Hematopoietic multipotent progenitor cell treated with erythropoietin and hydrocortisone succinate and interleukin-3 and kit ligand, for 8 days (in vitro differentiated cells): ENCODE measurements around the gene CSAG2.
"Not testable (repeated sequence)": the region's sequence is repeated elsewhere in the genome, so short reads cannot be mapped to it uniquely, and the experiment has no call there.

Experiments used
- DNase-seq: peaks from one replicate; pipeline ENCODE4 v3.0.0-alpha.2; 2015

Gene CSAG2

GRCh38 chrX:152709173-152709572 is at the start of gene CSAG2:
TSS of gene CSAG2 (minus strand) at chrX:152709273. CDS start at chrX:152709112, 161 bp downstream.
- not testable (repeated sequence) for DNase-seq

- DNase-seq: not testable (repeated sequence)
Observed at GRCh38 chrX:152754871-152755270, 45.8 kb upstream of the CSAG2 start.

- DNase-seq: not testable (repeated sequence)
Observed at GRCh38 chrX:152753686-152754650, 44.9 kb upstream of the CSAG2 start, which contains the start of gene MAGEA2. TSS of gene MAGEA2 (minus strand) at chrX:152753842. CDS start at chrX:152751363, 2,479 bp downstream.

GRCh38 chrX:152738560-152738959 is 29.5 kb upstream of the CSAG2 start:
- DNase-seq: no peak

GRCh38 chrX:152736528-152736927 is 27.5 kb upstream of the CSAG2 start:
- not testable (repeated sequence) for DNase-seq

- DNase-seq: no peak
Observed at GRCh38 chrX:152735860-152736511, 26.9 kb upstream of the CSAG2 start.

GRCh38 chrX:152735101-152735500 is 26.0 kb upstream of the CSAG2 start:
- DNase-seq: no peak

GRCh38 chrX:152734143-152734858 is 25.2 kb upstream of the CSAG2 start:
- DNase-seq: not testable (repeated sequence)

- no peak for DNase-seq
Observed at GRCh38 chrX:152733261-152733975, 24.3 kb upstream of the CSAG2 start, which contains the start of the genes CSAG1 and MAGEA12. TSS of gene CSAG1 (minus strand) at chrX:152733721. CDS start at chrX:152732460, 1,261 bp downstream. TSS of gene MAGEA12 (plus strand) at chrX:152733757. CDS start at chrX:152736162, 2,405 bp downstream.

- no peak for DNase-seq
Observed at GRCh38 chrX:152725409-152725808, 16.3 kb upstream of the CSAG2 start.

- DNase-seq: not testable (repeated sequence)
Observed at GRCh38 chrX:152713815-152714787, 5.0 kb upstream of the CSAG2 start, which contains the start of gene MAGEA2B. TSS of gene MAGEA2B (plus strand) at chrX:152714628. CDS start at chrX:152717107, 2,479 bp downstream.

- DNase-seq: not testable (repeated sequence)
Observed at GRCh38 chrX:152713195-152713594, 4.1 kb upstream of the CSAG2 start.

GRCh38 chrX:152706500-152706899 is 2.6 kb downstream of the CSAG2 start:
- not testable (repeated sequence) for DNase-seq

- not testable (repeated sequence) for DNase-seq
Observed at GRCh38 chrX:152700390-152700789, 8.7 kb downstream of the CSAG2 start.

GRCh38 chrX:152697952-152698931 is 10.8 kb downstream of the CSAG2 start, which contains the start of gene MAGEA3:
TSS of gene MAGEA3 (plus strand) at chrX:152698794. CDS start at chrX:152700833, 2,039 bp downstream.
- DNase-seq: not testable (repeated sequence)

GRCh38 chrX:152681012-152681411 is 28.1 kb downstream of the CSAG2 start:
- DNase-seq: not testable (repeated sequence)

GRCh38 chrX:152674652-152675051 is 34.4 kb downstream of the CSAG2 start:
- not testable (repeated sequence) for DNase-seq

- DNase-seq: no peak
Observed at GRCh38 chrX:152674135-152674534, 34.9 kb downstream of the CSAG2 start.

- no peak for DNase-seq
Observed at GRCh38 chrX:152663086-152663485, 46.0 kb downstream of the CSAG2 start.
